ENCODE measurements around the gene GMFB.
"Not testable (repeated sequence)": the region's sequence is repeated elsewhere in the genome, so short reads cannot be mapped to it uniquely, and the experiment has no call there.

GMFB gene

DNA sequence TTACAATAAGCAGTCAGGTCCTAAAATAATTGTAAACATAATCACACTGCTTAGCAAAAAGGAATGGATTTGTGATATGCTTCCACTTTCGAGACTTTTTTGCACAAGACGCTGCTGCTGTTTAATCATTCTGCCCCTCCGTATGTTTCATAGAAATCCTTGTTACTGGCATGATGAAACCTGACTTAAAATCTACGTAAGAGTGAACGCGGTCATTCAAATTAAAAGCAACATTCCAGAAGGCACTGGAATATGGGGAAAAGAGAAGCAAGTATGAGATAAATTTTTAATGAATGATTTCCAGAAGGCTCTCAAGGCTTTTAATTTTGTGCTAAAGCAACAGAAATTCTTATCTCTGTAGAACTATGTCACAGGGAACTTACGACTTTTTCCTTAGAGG is 48.7 kb downstream of the GMFB start:
- ATAC-seq = no peak
- TF ChIP-seq GLIS3 (CRISPR knock-in tag; IDR thresholded peaks at IDR 0.05) (no peak), ISL1 (CRISPR knock-in tag; IDR thresholded peaks at IDR 0.05) (peak; percentile 37; the same call in 1 of the 2 replicates), SNAI2 (CRISPR knock-in tag; IDR thresholded peaks at IDR 0.05) (no peak), BACH2 (CRISPR knock-in tag; IDR thresholded peaks at IDR 0.05; ENCODE audit: borderline replicate concordance) (no peak)

GRCh38 chr14:54438703-54439102 is 50.1 kb downstream of the GMFB start:
- no peak for TF ChIP-seq SNAI2 (CRISPR knock-in tag; IDR thresholded peaks at IDR 0.05)
- TF ChIP-seq ZNF565 (CRISPR knock-in tag; conservative IDR thresholded peaks at IDR 0.05; ENCODE audit: low read depth) = no peak
- TF ChIP-seq OSR1 (CRISPR knock-in tag; IDR thresholded peaks at IDR 0.05) = no peak
- no peak for TF ChIP-seq ARNTL (CRISPR knock-in tag; IDR thresholded peaks at IDR 0.05; ENCODE audit: borderline replicate concordance, low read depth)
- no peak for TF ChIP-seq CSDC2 (CRISPR knock-in tag; IDR thresholded peaks at IDR 0.05)
- no peak for TF ChIP-seq ZNF8 (CRISPR knock-in tag; IDR thresholded peaks at IDR 0.05)
- ATAC-seq = no peak

- not testable (repeated sequence) for ATAC-seq
Measured at GRCh38 chr14:54437954-54438353, 50.8 kb downstream of the GMFB start.

- TF ChIP-seq, protein P1, sequence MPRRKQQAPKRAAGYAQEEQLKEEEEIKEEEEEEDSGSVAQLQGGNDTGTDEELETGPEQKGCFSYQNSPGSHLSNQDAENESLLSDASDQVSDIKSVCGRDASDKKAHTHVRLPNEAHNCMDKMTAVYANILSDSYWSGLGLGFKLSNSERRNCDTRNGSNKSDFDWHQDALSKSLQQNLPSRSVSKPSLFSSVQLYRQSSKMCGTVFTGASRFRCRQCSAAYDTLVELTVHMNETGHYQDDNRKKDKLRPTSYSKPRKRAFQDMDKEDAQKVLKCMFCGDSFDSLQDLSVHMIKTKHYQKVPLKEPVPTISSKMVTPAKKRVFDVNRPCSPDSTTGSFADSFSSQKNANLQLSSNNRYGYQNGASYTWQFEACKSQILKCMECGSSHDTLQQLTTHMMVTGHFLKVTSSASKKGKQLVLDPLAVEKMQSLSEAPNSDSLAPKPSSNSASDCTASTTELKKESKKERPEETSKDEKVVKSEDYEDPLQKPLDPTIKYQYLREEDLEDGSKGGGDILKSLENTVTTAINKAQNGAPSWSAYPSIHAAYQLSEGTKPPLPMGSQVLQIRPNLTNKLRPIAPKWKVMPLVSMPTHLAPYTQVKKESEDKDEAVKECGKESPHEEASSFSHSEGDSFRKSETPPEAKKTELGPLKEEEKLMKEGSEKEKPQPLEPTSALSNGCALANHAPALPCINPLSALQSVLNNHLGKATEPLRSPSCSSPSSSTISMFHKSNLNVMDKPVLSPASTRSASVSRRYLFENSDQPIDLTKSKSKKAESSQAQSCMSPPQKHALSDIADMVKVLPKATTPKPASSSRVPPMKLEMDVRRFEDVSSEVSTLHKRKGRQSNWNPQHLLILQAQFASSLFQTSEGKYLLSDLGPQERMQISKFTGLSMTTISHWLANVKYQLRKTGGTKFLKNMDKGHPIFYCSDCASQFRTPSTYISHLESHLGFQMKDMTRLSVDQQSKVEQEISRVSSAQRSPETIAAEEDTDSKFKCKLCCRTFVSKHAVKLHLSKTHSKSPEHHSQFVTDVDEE (CRISPR knock-in tag; IDR thresholded peaks at IDR 0.05) = no peak
- TF ChIP-seq, protein P2, sequence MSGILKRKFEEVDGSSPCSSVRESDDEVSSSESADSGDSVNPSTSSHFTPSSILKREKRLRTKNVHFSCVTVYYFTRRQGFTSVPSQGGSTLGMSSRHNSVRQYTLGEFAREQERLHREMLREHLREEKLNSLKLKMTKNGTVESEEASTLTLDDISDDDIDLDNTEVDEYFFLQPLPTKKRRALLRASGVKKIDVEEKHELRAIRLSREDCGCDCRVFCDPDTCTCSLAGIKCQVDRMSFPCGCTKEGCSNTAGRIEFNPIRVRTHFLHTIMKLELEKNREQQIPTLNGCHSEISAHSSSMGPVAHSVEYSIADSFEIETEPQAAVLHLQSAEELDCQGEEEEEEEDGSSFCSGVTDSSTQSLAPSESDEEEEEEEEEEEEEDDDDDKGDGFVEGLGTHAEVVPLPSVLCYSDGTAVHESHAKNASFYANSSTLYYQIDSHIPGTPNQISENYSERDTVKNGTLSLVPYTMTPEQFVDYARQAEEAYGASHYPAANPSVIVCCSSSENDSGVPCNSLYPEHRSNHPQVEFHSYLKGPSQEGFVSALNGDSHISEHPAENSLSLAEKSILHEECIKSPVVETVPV (CRISPR knock-in tag; IDR thresholded peaks at IDR 0.05) = no peak
- TF ChIP-seq, protein P3, sequence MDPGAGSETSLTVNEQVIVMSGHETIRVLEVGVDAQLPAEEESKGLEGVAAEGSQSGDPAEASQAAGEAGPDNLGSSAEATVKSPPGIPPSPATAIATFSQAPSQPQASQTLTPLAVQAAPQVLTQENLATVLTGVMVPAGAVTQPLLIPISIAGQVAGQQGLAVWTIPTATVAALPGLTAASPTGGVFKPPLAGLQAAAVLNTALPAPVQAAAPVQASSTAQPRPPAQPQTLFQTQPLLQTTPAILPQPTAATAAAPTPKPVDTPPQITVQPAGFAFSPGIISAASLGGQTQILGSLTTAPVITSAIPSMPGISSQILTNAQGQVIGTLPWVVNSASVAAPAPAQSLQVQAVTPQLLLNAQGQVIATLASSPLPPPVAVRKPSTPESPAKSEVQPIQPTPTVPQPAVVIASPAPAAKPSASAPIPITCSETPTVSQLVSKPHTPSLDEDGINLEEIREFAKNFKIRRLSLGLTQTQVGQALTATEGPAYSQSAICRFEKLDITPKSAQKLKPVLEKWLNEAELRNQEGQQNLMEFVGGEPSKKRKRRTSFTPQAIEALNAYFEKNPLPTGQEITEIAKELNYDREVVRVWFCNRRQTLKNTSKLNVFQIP (CRISPR knock-in tag; IDR thresholded peaks at IDR 0.05; ENCODE audit: borderline replicate concordance, low read depth) = no peak
- TF ChIP-seq CREB5 (CRISPR knock-in tag; IDR thresholded peaks at IDR 0.05; ENCODE audit: low read depth) = no peak
- no peak for TF ChIP-seq TOX (CRISPR knock-in tag; IDR thresholded peaks at IDR 0.05; ENCODE audit: borderline replicate concordance)
- TF ChIP-seq ESRRG (CRISPR knock-in tag; IDR thresholded peaks at IDR 0.05) = no peak
- no peak for TF ChIP-seq RARB (CRISPR knock-in tag; IDR thresholded peaks at IDR 0.05)
- no peak for TF ChIP-seq PATZ1 (CRISPR knock-in tag; IDR thresholded peaks at IDR 0.05; ENCODE audit: borderline replicate concordance)
- no peak for TF ChIP-seq GLIS3 (CRISPR knock-in tag; IDR thresholded peaks at IDR 0.05)
- no peak for TF ChIP-seq ZNF70 (CRISPR knock-in tag; IDR thresholded peaks at IDR 0.05)
- no peak for TF ChIP-seq ZNF565 (CRISPR knock-in tag; conservative IDR thresholded peaks at IDR 0.05; ENCODE audit: low read depth)
- no peak for TF ChIP-seq TCF4 (CRISPR knock-in tag; IDR thresholded peaks at IDR 0.05; ENCODE audit: borderline replicate concordance)
- no peak for TF ChIP-seq ARNTL (CRISPR knock-in tag; IDR thresholded peaks at IDR 0.05; ENCODE audit: borderline replicate concordance, low read depth)
- no peak for TF ChIP-seq ZNF8 (CRISPR knock-in tag; IDR thresholded peaks at IDR 0.05)
- peak; percentile 69 for ATAC-seq
Measured at GRCh38 chr14:54435500-54435981, 53.2 kb downstream of the GMFB start.

Data from SK-N-SH treated with all-trans-retinoic acid at 6 μM for 48 hours (cell line).